PC-3 (cell line): ENCODE data around the gene SRGAP3. TPM values are rescaled to one million over a fixed set of nuclear protein-coding genes. Genes with fewer than 3 reads are reported as not detected.

Source experiments
- ATAC-seq: fragments of 200-7000 bp; cut with Tn5 transposase; 2 replicates; pipeline ENCODE4 v1.9.1; 2020; ENCODE audit warnings: mild to moderate bottlenecking, moderate library complexity
- BruUV-seq: library from RNA; stranded (reverse); fragments of 400-500 nt; replicated peaks from 2 replicates; lab custom pipeline; 2021; lab: Mats Ljungman, UMichigan
- CTCF ChIA-PET: fragments of 300-600 bp; sonication (Branson Sonifier 250); formaldehyde crosslinking; loops from one replicate; lab custom pipeline; 2022; ENCODE audit warnings: antibody characterized with exemption; lab: Charles Lee
- POLR2A ChIA-PET: fragments of 300-600 bp; sonication (Branson Sonifier 250); formaldehyde crosslinking; loops from one replicate; lab custom pipeline; 2022; ENCODE audit warnings: antibody characterized with exemption; ENCODE audit not compliant: unreplicated experiment; lab: Charles Lee
- DNase-seq: peaks from one replicate; pipeline ENCODE4 v3.0.0-alpha.2; 2015
- H2AFZ ChIP-seq: fragments of 300-600 bp; sonication (generic); 2 replicates; pipeline ENCODE4 v1.6.0; 2016; ENCODE audit warnings: antibody characterized with exemption, low read length
- H3F3A ChIP-seq: fragments of 300-600 bp; sonication (generic); one replicate; pipeline ENCODE4 v1.6.0; 2017; ENCODE audit warnings: antibody characterized with exemption, low read length, control low read depth, mild to moderate bottlenecking; ENCODE audit not compliant: unreplicated experiment
- H3K27ac ChIP-seq: fragments of 300-600 bp; sonication (generic); 2 replicates; pipeline ENCODE4 v1.5.1; 2016; ENCODE audit warnings: mild to moderate bottlenecking, low read length
- H3K27me3 ChIP-seq: fragments of 300-600 bp; sonication (generic); 2 replicates; pipeline ENCODE4 v1.6.1; 2016; ENCODE audit warnings: low read length, mixed read lengths
- H3K36me3 ChIP-seq: fragments of 300-600 bp; sonication (generic); 2 replicates; pipeline ENCODE4 v1.6.1; 2016; ENCODE audit warnings: low read depth, mixed run types, low read length, mixed read lengths
- H3K4me1 ChIP-seq: fragments of 300-600 bp; sonication (generic); 2 replicates; pipeline ENCODE4 v1.5.1; 2016; ENCODE audit warnings: low read length; ENCODE audit not compliant: insufficient read depth
- H3K4me2 ChIP-seq: fragments of 300-600 bp; sonication (generic); 2 replicates; pipeline ENCODE4 v1.6.0; 2016; ENCODE audit warnings: low read length
- H3K4me3 ChIP-seq: fragments of 300-600 bp; sonication (generic); 2 replicates; pipeline ENCODE4 v1.5.1; 2016; ENCODE audit warnings: mild to moderate bottlenecking, low read length, mixed read lengths
- H3K79me2 ChIP-seq: fragments of 300-600 bp; sonication (generic); 2 replicates; pipeline ENCODE4 v1.6.1; 2017; ENCODE audit warnings: low read length, mixed read lengths
- H3K9ac ChIP-seq: fragments of 300-600 bp; sonication (generic); 2 replicates; pipeline ENCODE4 v1.6.0; 2016; ENCODE audit warnings: mild to moderate bottlenecking, low read length
- H3K9me2 ChIP-seq: fragments of 300-600 bp; sonication (generic); replicated peaks from 2 replicates; pipeline ENCODE4 v1.6.1; 2016; ENCODE audit warnings: mixed run types, low read length, mixed read lengths
- H3K9me3 ChIP-seq: fragments of 300-600 bp; sonication (generic); 2 replicates; pipeline ENCODE4 v1.6.1; 2016; ENCODE audit warnings: low read length, mixed read lengths
- H4K20me1 ChIP-seq: fragments of 300-600 bp; sonication (generic); 2 replicates; pipeline ENCODE4 v1.6.1; 2016; ENCODE audit warnings: low read length, mixed read lengths
- CTCF ChIP-seq: fragments of 300-600 bp; sonication (generic); conservative IDR thresholded peaks from 2 replicates; pipeline ENCODE4 v1.5.1; 2017; ENCODE audit warnings: antibody characterized with exemption, low read depth, mild to moderate bottlenecking, low read length
- EZH2 ChIP-seq: fragments of 300-600 bp; sonication (generic); IDR thresholded peaks from one replicate; pipeline ENCODE4 v1.6.1; 2017; ENCODE audit warnings: antibody characterized with exemption, mild to moderate bottlenecking, low read length; ENCODE audit not compliant: unreplicated experiment
- EZH2phosphoT487 ChIP-seq: fragments of 300-600 bp; sonication (generic); IDR thresholded peaks from 2 replicates; pipeline ENCODE4 v1.6.1; 2018; ENCODE audit warnings: mild to moderate bottlenecking, antibody characterized with exemption, low read length, borderline replicate concordance
- intact Hi-C: fragments of 100-400 bp; cut with micrococcal nuclease; formaldehyde crosslinking; loops from 2 replicates; pipeline ENCODE4 v1.9.0; 2023
- total RNA-seq: library from RNA; depleted of rRNA; stranded (reverse); fragments of >200 nt; gene quantifications from 2 replicates; pipeline ENCODE4 v1.2.3, GENCODE V29; 2014

Gene SRGAP3
- total RNA-seq, 1 experiment from 2014 or later, result 7.5 TPM

GRCh38 chr3:9091486-9092235, 157.8 kb downstream of the SRGAP3 start:
- Histone ChIP-seq H3K27me3 (no peaks in the 10 kb centered on the region), H3K9me2 (no peaks in the 10 kb centered on the region), H2AFZ (no peak overlapping the region), H4K20me1 (no peaks in the 10 kb centered on the region), H3K9me3 (no peaks in the 10 kb centered on the region), H3K79me2 (no peaks in the 10 kb centered on the region), H3F3A (no peaks in the 10 kb centered on the region), H3K4me2 (no peak overlapping the region), H3K4me3 (no peak overlapping the region), H3K4me1 (peaks cover 4% of the 10 kb centered on the region), H3K36me3 (no peaks in the 10 kb centered on the region), H3K9ac (no peak overlapping the region), H3K27ac (no peak overlapping the region)
- no peak for ATAC-seq
- intact Hi-C loops, result no loop called here
- ChIA-PET POLR2A (no interaction called here), CTCF (no interaction called here)
- DNase-seq, result no peak
- TF ChIP-seq CTCF, result no peak
- TF ChIP-seq EZH2phosphoT487, result no peak
- no peak for TF ChIP-seq EZH2
- BruUV-seq, result no TSS peak

GRCh38 chr3:9088441-9089353, 160.7 kb downstream of the SRGAP3 start:
- Histone ChIP-seq H2AFZ (no peak overlapping the region), H3K9ac (no peak overlapping the region), H3K9me2 (no peaks in the 10 kb centered on the region), H3K27ac (no peak overlapping the region), H3F3A (no peaks in the 10 kb centered on the region), H4K20me1 (no peaks in the 10 kb centered on the region), H3K4me1 (peaks cover 4% of the 10 kb centered on the region), H3K4me2 (peak overlapping the region; percentile 21; the same call in 1 of the 2 replicates), H3K36me3 (no peaks in the 10 kb centered on the region), H3K79me2 (no peaks in the 10 kb centered on the region), H3K4me3 (no peak overlapping the region), H3K27me3 (no peaks in the 10 kb centered on the region), H3K9me3 (no peaks in the 10 kb centered on the region)
- DNase-seq, result peak; percentile 71
- peak; percentile 95 for ATAC-seq
- no TSS peak for BruUV-seq
- CTCF ChIA-PET, result interaction anchor here (0.6 kb wide), 1 partner anchor 189 kb away, joined by 4 read pairs; no protein-coding TSS in a partner anchor
- intact Hi-C loops, result loop anchor here (5.0 kb wide), 1 partner anchor 214 kb away; no protein-coding TSS in a partner anchor
- TF ChIP-seq EZH2phosphoT487, result no peak
- TF ChIP-seq CTCF, result no peak
- TF ChIP-seq EZH2, result no peak
- POLR2A ChIA-PET, result no interaction called here
